Fibroblast of lung (primary cell): ENCODE data around the gene NOS3.

ENCODE experiments used
- EZH2 ChIP-seq: IDR thresholded peaks from 2 replicates; pipeline ENCODE4 v1.5.1; 2012; ENCODE audit warnings: low read length, control low read depth, mild to moderate bottlenecking; ENCODE audit errors: missing control alignments
- TF ChIP-seq, protein P1 (sequence below), 2 donors: IDR thresholded peaks in 1 of 2; conservative IDR thresholded peaks in 1 of 2; 1 replicate in 1 of 2; 2 replicates in 1 of 2; pipeline ENCODE4 v1.5.1; 2011 to 2012; ENCODE audit warnings: low read length in 2 of 2, control low read depth in 1 of 2, inconsistent platforms in 1 of 2, low read depth in 1 of 2, mild to moderate bottlenecking in 1 of 2

DNA sequence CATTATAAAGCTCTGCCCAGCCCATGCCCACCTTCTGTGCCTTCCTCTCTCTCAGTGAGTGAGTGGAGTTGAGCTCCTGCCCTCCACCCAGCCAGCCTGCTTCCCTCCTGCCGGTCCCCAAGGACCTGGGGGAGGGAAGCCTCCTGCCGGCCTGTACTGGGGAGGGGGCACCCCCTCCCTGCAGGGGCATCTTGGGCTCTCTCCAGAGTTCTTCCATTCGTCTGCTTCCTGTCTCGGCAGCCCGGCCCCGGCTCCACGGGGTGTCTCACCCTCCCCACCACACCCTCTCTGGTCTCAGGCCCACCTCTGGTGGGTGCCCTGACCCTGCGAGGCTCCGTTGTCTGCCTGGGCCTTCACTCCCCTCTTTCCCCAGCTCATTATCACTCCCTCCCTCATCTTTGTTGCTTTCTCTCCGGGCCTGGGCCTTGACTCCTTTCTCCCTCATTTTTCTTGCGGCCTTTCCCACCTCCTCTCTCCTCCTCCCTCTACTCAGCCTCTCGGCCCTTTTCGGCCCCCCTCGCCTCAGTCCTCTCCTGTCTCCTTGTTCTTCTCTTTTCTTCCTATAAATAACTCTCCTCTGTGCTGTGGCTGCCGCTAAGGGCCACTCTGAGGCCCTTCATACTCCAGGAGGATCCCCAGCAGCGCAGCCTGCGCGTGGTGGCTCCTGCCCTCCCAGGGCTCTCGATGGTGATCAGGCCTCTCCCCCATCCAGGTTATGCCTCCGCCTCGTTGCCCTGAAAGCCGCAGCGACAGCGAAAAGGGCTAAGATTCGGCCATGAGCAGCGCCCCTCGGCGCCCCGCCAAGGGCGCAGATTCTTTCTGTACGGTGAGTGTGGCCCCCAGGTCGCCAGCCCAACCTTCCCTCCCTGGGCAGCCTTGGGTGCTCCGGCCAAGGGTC is 70.6 kb downstream of the NOS3 start:
- TF ChIP-seq, protein P1, sequence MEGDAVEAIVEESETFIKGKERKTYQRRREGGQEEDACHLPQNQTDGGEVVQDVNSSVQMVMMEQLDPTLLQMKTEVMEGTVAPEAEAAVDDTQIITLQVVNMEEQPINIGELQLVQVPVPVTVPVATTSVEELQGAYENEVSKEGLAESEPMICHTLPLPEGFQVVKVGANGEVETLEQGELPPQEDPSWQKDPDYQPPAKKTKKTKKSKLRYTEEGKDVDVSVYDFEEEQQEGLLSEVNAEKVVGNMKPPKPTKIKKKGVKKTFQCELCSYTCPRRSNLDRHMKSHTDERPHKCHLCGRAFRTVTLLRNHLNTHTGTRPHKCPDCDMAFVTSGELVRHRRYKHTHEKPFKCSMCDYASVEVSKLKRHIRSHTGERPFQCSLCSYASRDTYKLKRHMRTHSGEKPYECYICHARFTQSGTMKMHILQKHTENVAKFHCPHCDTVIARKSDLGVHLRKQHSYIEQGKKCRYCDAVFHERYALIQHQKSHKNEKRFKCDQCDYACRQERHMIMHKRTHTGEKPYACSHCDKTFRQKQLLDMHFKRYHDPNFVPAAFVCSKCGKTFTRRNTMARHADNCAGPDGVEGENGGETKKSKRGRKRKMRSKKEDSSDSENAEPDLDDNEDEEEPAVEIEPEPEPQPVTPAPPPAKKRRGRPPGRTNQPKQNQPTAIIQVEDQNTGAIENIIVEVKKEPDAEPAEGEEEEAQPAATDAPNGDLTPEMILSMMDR (conservative IDR thresholded peaks at IDR 0.05 in 1 of 2, IDR thresholded peaks at IDR 0.05 in 1 of 2; ENCODE audit: low read depth in 1 of 2, low read length in 2 of 2): no peak
- TF ChIP-seq EZH2: no peak
